Spleen (tissue), 11 donors: ENCODE measurements around the gene CPA5. TPM values are rescaled to one million over a fixed set of nuclear protein-coding genes. Genes with fewer than 3 reads are reported as not detected.

Experiments
- DNase-seq: peaks from one replicate; pipeline ENCODE4 v3.0.0-alpha.2; 2020
- H3K27ac ChIP-seq, 8 donors: fragments of 200-600 bp; sonication (generic) in 7 of 8; 1 replicate in 4 of 8; 2 replicates in 4 of 8; pipeline versions ENCODE4 v1.5.0 to v1.8.0; 2016 to 2021; ENCODE audit warnings: inconsistent platforms in 4 of 8, mild to moderate bottlenecking in 4 of 8, moderate library complexity in 1 of 8
- H3K27me3 ChIP-seq, 7 donors: fragments of 200-600 bp; sonication (generic) in 6 of 7; replicated peaks in 1 of 7; 1 replicate in 4 of 7; 2 replicates in 3 of 7; pipeline versions ENCODE4 v1.5.0 to v1.8.0; 2016 to 2021; ENCODE audit warnings: inconsistent platforms in 3 of 7, mild to moderate bottlenecking in 1 of 7
- H3K36me3 ChIP-seq, 6 donors: fragments of 200-600 bp; sonication (generic) in 5 of 6; 1 replicate in 4 of 6; 2 replicates in 2 of 6; pipeline versions ENCODE4 v1.5.0 to v1.8.0; 2016 to 2021; ENCODE audit warnings: inconsistent platforms in 2 of 6
- H3K4me1 ChIP-seq, 6 donors: fragments of 200-600 bp; sonication (generic) in 5 of 6; 1 replicate in 3 of 6; 2 replicates in 3 of 6; pipeline versions ENCODE4 v1.5.0 to v1.8.0; 2016 to 2021; ENCODE audit warnings: inconsistent platforms in 3 of 6
- H3K4me3 ChIP-seq, 8 donors: fragments of 200-600 bp; sonication (generic) in 7 of 8; 1 replicate in 4 of 8; 2 replicates in 4 of 8; pipeline versions ENCODE4 v1.5.0 to v1.8.0; 2016 to 2021; ENCODE audit warnings: inconsistent platforms in 4 of 8, mild to moderate bottlenecking in 4 of 8, moderate library complexity in 2 of 8
- H3K9me3 ChIP-seq, 8 donors: fragments of 200-600 bp; sonication (generic) in 7 of 8; 1 replicate in 4 of 8; 2 replicates in 4 of 8; pipeline versions ENCODE4 v1.5.0 to v1.8.0; 2016 to 2021; ENCODE audit warnings: inconsistent platforms in 4 of 8
- CTCF ChIP-seq, 11 experiments: fragments of 200-600 bp in 7 of 11; fragments of 450-650 bp in 4 of 11; sonication (generic) in 4 of 11; IDR thresholded peaks in 8 of 11; conservative IDR thresholded peaks in 3 of 11; 1 replicate in 7 of 11; 2 replicates in 4 of 11; pipeline versions ENCODE4 v1.4.0 to v1.8.0; 2016 to 2021; ENCODE audit warnings: antibody characterized with exemption in 11 of 11, inconsistent platforms in 4 of 11, mild to moderate bottlenecking in 1 of 11
- POLR2A ChIP-seq, 3 donors: fragments of 450-650 bp; IDR thresholded peaks; one replicate each; pipeline ENCODE4 v1.5.1; 2017; ENCODE audit warnings: antibody characterized with exemption in 3 of 3, mild to moderate bottlenecking in 1 of 3
- POLR2AphosphoS5 ChIP-seq, 3 donors: sonication (generic); formaldehyde crosslinking; IDR thresholded peaks; one replicate each; pipeline ENCODE4 v1.5.1; 2017; ENCODE audit warnings: antibody characterized with exemption in 3 of 3
- WGBS, 5 donors: extraction: QIAGEN DNeasy Blood & Tissue Kit in 3 of 5; methylation state at CpG; one replicate each; pipeline versions ENCODE4 v1.1.5 to v1.1.7; 2013 to 2018; 5-methylcytosine and 5-hydroxymethylcytosine counted together
- intact Hi-C: fragments of 100-400 bp; cut with DNase I; formaldehyde crosslinking; loops from one replicate; pipeline ENCODE4 v1.15.0; 2023; ENCODE audit warnings: low total_unique reads
- polyA plus RNA-seq, 3 donors: library from polyadenylated mRNA; stranded (reverse); fragments of 200-250 nt; gene quantifications; one replicate each; pipeline ENCODE4 v1.2.1, GENCODE V29; 2013
- total RNA-seq, 7 donors: library from RNA; depleted of rRNA in 3 of 7; stranded (reverse); fragments of >200 nt in 3 of 7; fragmentation: NEBNext Ultra II Directional in 4 of 7; extraction: Animal tissue kit (Norgen Biotek cat#: 25700) in 4 of 7; gene quantifications; one replicate each; pipeline versions ENCODE4 v1.1.0 to v1.2.1, GENCODE V29; 2016 to 2021
- donor health status: healthy with polysubstance abuse.
- donor health status: DM: no; HTN: no; CAD: no; lungs with moderate emphysema.
- donor health status: DM: no; HTN: no; CAD: no.
- donor health status: Bipolar disorder and iron deficiency.
- donor health status: healthy.
- donor health status: DM: no; HTN: no; CAD: no.
- donor health status: DM: yes; HTN: yes; CAD: no.

Gene CPA5
- total and polyA plus RNA-seq, 10 donors, result 0.26 to 3.6 (median 0.45) TPM; not detected in 6

- no peak overlapping the region for H3K27ac ChIP-seq
- H3K4me1 ChIP-seq, result no peaks in the 10 kb centered on the region
- no peaks in the 10 kb centered on the region for H3K36me3 ChIP-seq
- no peaks in the 10 kb centered on the region for H3K27me3 ChIP-seq
- H3K9me3 ChIP-seq, result no peaks in the 10 kb centered on the region
- intact Hi-C loops, result no loop called here
- TF ChIP-seq POLR2A (IDR thresholded peaks at IDR 0.05) (no peak), POLR2AphosphoS5 (IDR thresholded peaks at IDR 0.05) (no peak), CTCF (IDR thresholded peaks at IDR 0.05 in 8 of 11, conservative IDR thresholded peaks at IDR 0.05 in 3 of 11) (no peak)
- WGBS, 5 donors, result 77 to 83% (median 81%) methylated on average over 2 of the region's 2 CpGs
- no peak for DNase-seq
- no peak overlapping the region for H3K4me3 ChIP-seq
Measured at GRCh38 chr7:130333832-130334231, 10.8 kb upstream of the CPA5 start.

GRCh38 chr7:130334274-130334673, 10.3 kb upstream of the CPA5 start:
- intact Hi-C loops, result no loop called here
- Histone ChIP-seq H3K9me3 (no peaks in the 10 kb centered on the region), H3K4me1 (no peaks in the 10 kb centered on the region), H3K4me3 (no peak overlapping the region), H3K36me3 (no peaks in the 10 kb centered on the region), H3K27ac (no peak overlapping the region), H3K27me3 (no peaks in the 10 kb centered on the region)
- DNase-seq, result no peak
- TF ChIP-seq CTCF (IDR thresholded peaks at IDR 0.05 in 8 of 11, conservative IDR thresholded peaks at IDR 0.05 in 3 of 11), result no peak
- no peak for TF ChIP-seq POLR2AphosphoS5 (IDR thresholded peaks at IDR 0.05)
- TF ChIP-seq POLR2A (IDR thresholded peaks at IDR 0.05), result no peak
- 79 to 90% (median 82%) methylated on average over 6 of the region's 6 CpGs for WGBS, 5 donors

- H3K27ac ChIP-seq, result no peak overlapping the region
- TF ChIP-seq POLR2AphosphoS5 (IDR thresholded peaks at IDR 0.05) (no peak), POLR2A (IDR thresholded peaks at IDR 0.05) (no peak), CTCF (IDR thresholded peaks at IDR 0.05 in 8 of 11, conservative IDR thresholded peaks at IDR 0.05 in 3 of 11) (no peak)
- WGBS, 5 donors, result 66 to 86% (median 79%) methylated on average over 6 of the region's 6 CpGs
- H3K9me3 ChIP-seq, result peaks cover 0 to 5% (median 0%) of the 10 kb centered on the region in 8 donors
- intact Hi-C loops, result no loop called here
- DNase-seq, result no peak
- H3K4me1 ChIP-seq, result no peaks in the 10 kb centered on the region
- H3K27me3 ChIP-seq, result no peaks in the 10 kb centered on the region
- H3K4me3 ChIP-seq, result no peak overlapping the region
- H3K36me3 ChIP-seq, result no peaks in the 10 kb centered on the region
Measured at GRCh38 chr7:130337410-130337971, 7.1 kb upstream of the CPA5 start.

- Histone ChIP-seq H3K4me3 (no peak overlapping the region), H3K9me3 (peaks cover 0 to 5% (median 0%) of the 10 kb centered on the region in 8 donors), H3K27ac (no peak overlapping the region), H3K4me1 (no peaks in the 10 kb centered on the region), H3K36me3 (no peaks in the 10 kb centered on the region), H3K27me3 (no peaks in the 10 kb centered on the region)
- no peak for DNase-seq
- no peak for TF ChIP-seq CTCF (IDR thresholded peaks at IDR 0.05 in 8 of 11, conservative IDR thresholded peaks at IDR 0.05 in 3 of 11)
- TF ChIP-seq POLR2A (IDR thresholded peaks at IDR 0.05), result no peak
- no peak for TF ChIP-seq POLR2AphosphoS5 (IDR thresholded peaks at IDR 0.05)
- intact Hi-C loops, result no loop called here
- 87 to 92% (median 90%) methylated on average over 3 of the region's 3 CpGs for WGBS, 5 donors
Measured at GRCh38 chr7:130338233-130338632, 6.4 kb upstream of the CPA5 start.
